Fibroblast of pulmonary artery (primary cell): ENCODE measurements around the gene SUGCT.

ENCODE experiments used
- DNase-seq: peaks from one replicate; pipeline ENCODE4 v3.0.0-alpha.2; 2010; ENCODE audit warnings: low read depth
- H3K4me3 ChIP-seq: replicated peaks from 2 replicates; pipeline ENCODE4 v1.5.1; 2011; ENCODE audit warnings: low read depth, mild to moderate bottlenecking, control low read depth, low read length, moderate library complexity
- CTCF ChIP-seq: IDR thresholded peaks from 2 replicates; pipeline ENCODE4 v1.5.1; 2011; ENCODE audit warnings: mild to moderate bottlenecking, control low read depth, low read length, inconsistent platforms; ENCODE audit errors: missing control alignments

SUGCT gene

GRCh38 chr7:40546616-40547501 is 412.1 kb downstream of the SUGCT start:
- no peak for TF ChIP-seq CTCF
- H3K4me3 ChIP-seq = no peak overlapping the region
- DNase-seq = no peak

- no peak for TF ChIP-seq CTCF
- H3K4me3 ChIP-seq = no peak overlapping the region
- no peak for DNase-seq
Observed at GRCh38 chr7:40549372-40550039, 414.7 kb downstream of the SUGCT start.

GRCh38 chr7:40551685-40552576 is 417.1 kb downstream of the SUGCT start:
- DNase-seq = peak; percentile 91
- TF ChIP-seq CTCF = no peak
- no peak overlapping the region for H3K4me3 ChIP-seq

- TF ChIP-seq CTCF = no peak
- no peak for DNase-seq
- H3K4me3 ChIP-seq = no peak overlapping the region
Observed at GRCh38 chr7:40560672-40561071, 425.9 kb downstream of the SUGCT start.

- no peak for TF ChIP-seq CTCF
- no peak overlapping the region for H3K4me3 ChIP-seq
- no peak for DNase-seq
Observed at GRCh38 chr7:40566879-40567278, 432.1 kb downstream of the SUGCT start.

GRCh38 chr7:40569326-40569725 is 434.5 kb downstream of the SUGCT start:
- no peak for DNase-seq
- no peak overlapping the region for H3K4me3 ChIP-seq
- TF ChIP-seq CTCF = no peak
